OCI-M2 (cell line): Measurements from ENCODE around the gene ABHD2.

ENCODE experiments used
- DNase-seq: peaks from one replicate; lab custom pipeline; 2025; ENCODE audit not compliant: unreplicated experiment; lab: John Stamatoyannopoulos, UW

Gene ABHD2

GRCh38 chr15:89098281-89098680, 10.0 kb downstream of the ABHD2 start:
- DNase-seq = no peak

- DNase-seq = no peak
Observed at GRCh38 chr15:89099968-89100367, 11.7 kb downstream of the ABHD2 start.

GRCh38 chr15:89101302-89102193, 13.3 kb downstream of the ABHD2 start:
- DNase-seq = no peak

- DNase-seq = no peak
Observed at GRCh38 chr15:89103481-89104171, 15.4 kb downstream of the ABHD2 start.

- DNase-seq = no peak
Observed at GRCh38 chr15:89104172-89104564, 15.9 kb downstream of the ABHD2 start.

GRCh38 chr15:89105147-89105546, 16.9 kb downstream of the ABHD2 start:
- DNase-seq = no peak

GRCh38 chr15:89106200-89106599, 17.9 kb downstream of the ABHD2 start:
- no peak for DNase-seq

GRCh38 chr15:89107984-89108383, 19.7 kb downstream of the ABHD2 start:
- no peak for DNase-seq

- DNase-seq = no peak
Observed at GRCh38 chr15:89108835-89109234, 20.6 kb downstream of the ABHD2 start.

GRCh38 chr15:89109238-89109637, 21.0 kb downstream of the ABHD2 start:
- DNase-seq = no peak

GRCh38 chr15:89110060-89110459, 21.8 kb downstream of the ABHD2 start:
- no peak for DNase-seq

- DNase-seq = no peak
Observed at GRCh38 chr15:89111352-89111751, 23.1 kb downstream of the ABHD2 start.

GRCh38 chr15:89111961-89112340, 23.7 kb downstream of the ABHD2 start:
- DNase-seq = no peak

- no peak for DNase-seq
Observed at GRCh38 chr15:89112341-89112971, 24.2 kb downstream of the ABHD2 start.

GRCh38 chr15:89113296-89114024, 25.2 kb downstream of the ABHD2 start:
- no peak for DNase-seq

GRCh38 chr15:89114990-89115389, 26.7 kb downstream of the ABHD2 start:
- no peak for DNase-seq

GRCh38 chr15:89115547-89115946, 27.3 kb downstream of the ABHD2 start:
- no peak for DNase-seq

GRCh38 chr15:89116404-89116803, 28.1 kb downstream of the ABHD2 start:
- DNase-seq = no peak

- no peak for DNase-seq
Observed at GRCh38 chr15:89117790-89118189, 29.5 kb downstream of the ABHD2 start.

- DNase-seq = no peak
Observed at GRCh38 chr15:89118481-89118989, 30.3 kb downstream of the ABHD2 start.
